WTC11 (cell line): ENCODE measurements around the gene YPEL4. TPM values are rescaled to one million over a fixed set of nuclear protein-coding genes. Genes with fewer than 3 reads are reported as not detected.
A peak's percentile ranks its signal among the peaks of the same experiment; 100 is the strongest.

Experiments used
- ATAC-seq: fragments of 200-7000 bp; cut with Tn5 transposase; 2 replicates; pipeline ENCODE4 v1.10.0; 2021; ENCODE audit warnings: mild to moderate bottlenecking, moderate library complexity
- CTCF ChIA-PET: fragments of 300-600 bp; sonication (Branson Sonifier 250); formaldehyde crosslinking; loops from one replicate; lab custom pipeline; 2021; ENCODE audit warnings: antibody characterized with exemption; lab: Charles Lee
- POLR2A ChIA-PET: fragments of 350-600 bp; sonication (Branson Sonifier 250); formaldehyde crosslinking; loops from one replicate; lab custom pipeline; 2021; ENCODE audit warnings: antibody characterized with exemption; lab: Charles Lee
- DNase-seq: peaks from one replicate; pipeline ENCODE4 v3.0.0; 2021; ENCODE audit warnings: low spot score
- H3K27ac Mint-ChIP-seq: 2 replicates; pipeline ENCODE4 v1.8.0; 2021; ENCODE audit warnings: mixed read lengths
- H3K27me3 Mint-ChIP-seq: 2 replicates; pipeline ENCODE4 v1.8.0; 2021; ENCODE audit warnings: low read depth, mild to moderate bottlenecking, moderate library complexity, mixed read lengths
- H3K36me3 Mint-ChIP-seq: 2 replicates; pipeline ENCODE4 v1.8.0; 2021; ENCODE audit warnings: mixed read lengths
- H3K4me1 Mint-ChIP-seq: 2 replicates; pipeline ENCODE4 v1.8.0; 2022; ENCODE audit warnings: mixed read lengths
- H3K4me3 Mint-ChIP-seq: 2 replicates; pipeline ENCODE4 v1.8.0; 2021; ENCODE audit warnings: mild to moderate bottlenecking, moderate library complexity, mixed read lengths
- H3K9me3 Mint-ChIP-seq: 2 replicates; pipeline ENCODE4 v1.8.0; 2021; ENCODE audit warnings: mixed read lengths
- AFF4 ChIP-seq: sonication (generic); formaldehyde crosslinking; IDR thresholded peaks from 2 replicates; pipeline ENCODE4 v1.8.1; 2023; ENCODE audit warnings: mild to moderate bottlenecking, missing genetic modification reagents, borderline replicate concordance
- ATF3 ChIP-seq: sonication (generic); formaldehyde crosslinking; conservative IDR thresholded peaks from 2 replicates; pipeline ENCODE4 v1.8.1; 2022; ENCODE audit warnings: mild to moderate bottlenecking, missing genetic modification reagents
- CBFB ChIP-seq: sonication (generic); formaldehyde crosslinking; IDR thresholded peaks from 2 replicates; pipeline ENCODE4 v1.8.1; 2022; ENCODE audit warnings: mild to moderate bottlenecking, low read depth, missing genetic modification reagents
- CDX4 ChIP-seq: fragments of 250-450 bp; sonication (Bioruptor Pico); IDR thresholded peaks from 2 replicates; pipeline ENCODE4 v1.9.0; 2021; ENCODE audit warnings: moderate library complexity, mild to moderate bottlenecking, inconsistent platforms, borderline replicate concordance
- ELF4 ChIP-seq: sonication (generic); formaldehyde crosslinking; IDR thresholded peaks from 2 replicates; pipeline ENCODE4 v1.8.1; 2022; ENCODE audit warnings: low read depth, mild to moderate bottlenecking, moderate library complexity, missing genetic modification reagents
- EMX1 ChIP-seq: fragments of 250-450 bp; sonication (Bioruptor Pico); IDR thresholded peaks from 2 replicates; pipeline ENCODE4 v1.8.0; 2021; ENCODE audit warnings: mild to moderate bottlenecking
- ESRRA ChIP-seq: sonication (generic); formaldehyde crosslinking; IDR thresholded peaks from 2 replicates; pipeline ENCODE4 v1.8.1; 2022; ENCODE audit warnings: mild to moderate bottlenecking, missing genetic modification reagents, borderline replicate concordance
- ETV6 ChIP-seq: sonication (generic); formaldehyde crosslinking; IDR thresholded peaks from 2 replicates; pipeline ENCODE4 v1.8.1; 2022; ENCODE audit warnings: mild to moderate bottlenecking, missing genetic modification reagents
- HMGA2 ChIP-seq: fragments of 250-450 bp; sonication (Bioruptor Pico); IDR thresholded peaks from 2 replicates; pipeline ENCODE4 v1.4.0; 2021; ENCODE audit warnings: mild to moderate bottlenecking, moderate library complexity
- IRF1 ChIP-seq: sonication (generic); formaldehyde crosslinking; IDR thresholded peaks from 2 replicates; pipeline ENCODE4 v1.8.0; 2023; ENCODE audit warnings: missing genetic modification reagents
- IRF2 ChIP-seq: sonication (generic); formaldehyde crosslinking; IDR thresholded peaks from 2 replicates; pipeline ENCODE4 v1.8.0; 2022; ENCODE audit warnings: low read depth, missing genetic modification reagents, borderline replicate concordance
- JAZF1 ChIP-seq: fragments of 250-450 bp; sonication (Bioruptor Pico); IDR thresholded peaks from 2 replicates; pipeline ENCODE4 v1.9.0; 2021; ENCODE audit warnings: moderate library complexity, mild to moderate bottlenecking, inconsistent platforms
- KAT7 ChIP-seq: sonication (generic); formaldehyde crosslinking; IDR thresholded peaks from 2 replicates; pipeline ENCODE4 v1.8.1; 2023; ENCODE audit warnings: missing genetic modification reagents, mild to moderate bottlenecking, borderline replicate concordance
- MLX ChIP-seq: sonication (generic); formaldehyde crosslinking; IDR thresholded peaks from 2 replicates; pipeline ENCODE4 v1.8.1; 2023; ENCODE audit warnings: mild to moderate bottlenecking, missing genetic modification reagents, moderate library complexity
- MYBL2 ChIP-seq: sonication (generic); formaldehyde crosslinking; IDR thresholded peaks from 2 replicates; pipeline ENCODE4 v1.8.1; 2023; ENCODE audit warnings: mild to moderate bottlenecking, moderate library complexity, missing genetic modification reagents
- OVOL2 ChIP-seq: fragments of 250-450 bp; sonication (Bioruptor Pico); IDR thresholded peaks from 2 replicates; pipeline ENCODE4 v1.9.0; 2021; ENCODE audit warnings: mild to moderate bottlenecking, borderline replicate concordance
- PRRX2 ChIP-seq: fragments of 250-450 bp; sonication (Bioruptor Pico); IDR thresholded peaks from 2 replicates; pipeline ENCODE4 v1.8.0; 2021; ENCODE audit warnings: mild to moderate bottlenecking
- STAT6 ChIP-seq: sonication (generic); formaldehyde crosslinking; conservative IDR thresholded peaks from 2 replicates; pipeline ENCODE4 v1.8.1; 2023; ENCODE audit warnings: mild to moderate bottlenecking, low read depth, missing genetic modification reagents, moderate library complexity
- TEAD1 ChIP-seq: sonication (generic); formaldehyde crosslinking; IDR thresholded peaks from 2 replicates; pipeline ENCODE4 v1.8.0; 2022; ENCODE audit warnings: mild to moderate bottlenecking, missing genetic modification reagents
- ZBTB21 ChIP-seq: sonication (generic); formaldehyde crosslinking; IDR thresholded peaks from 2 replicates; pipeline ENCODE4 v1.8.1; 2023; ENCODE audit warnings: mild to moderate bottlenecking, missing genetic modification reagents, borderline replicate concordance
- ZMAT4 ChIP-seq: fragments of 250-450 bp; sonication (Bioruptor Pico); IDR thresholded peaks from 2 replicates; pipeline ENCODE4 v1.9.0; 2021; ENCODE audit warnings: mild to moderate bottlenecking
- ZNF232 ChIP-seq: sonication (generic); formaldehyde crosslinking; IDR thresholded peaks from 2 replicates; pipeline ENCODE4 v1.8.0; 2022; ENCODE audit warnings: mild to moderate bottlenecking, missing genetic modification reagents
- ZNF671 ChIP-seq: fragments of 250-450 bp; sonication (Bioruptor Pico); IDR thresholded peaks from 2 replicates; pipeline ENCODE4 v1.8.0; 2021; ENCODE audit warnings: mild to moderate bottlenecking
- total RNA-seq: library from RNA; stranded (reverse); gene quantifications from 3 replicates; pipeline ENCODE4 v1.2.3, GENCODE V29; 2021

Gene YPEL4
- total RNA-seq, 1 experiment from 2014 or later, result 0.15 TPM

- TF ChIP-seq STAT6 (CRISPR knock-in tag), result no peak
Observed at GRCh38 chr11:57614234-57614772, 35.4 kb downstream of the YPEL4 start (continued).

GRCh38 chr11:57610170-57610569, 39.5 kb downstream of the YPEL4 start:
- ATAC-seq, result no peak
- Mint-ChIP-seq H3K9me3 (no peaks in the 10 kb centered on the region), H3K27me3 (no peaks in the 10 kb centered on the region), H3K4me3 (no peak overlapping the region), H3K4me1 (peaks cover 13% of the 10 kb centered on the region), H3K36me3 (peaks cover 44% of the 10 kb centered on the region), H3K27ac (peak overlapping the region; percentile 89; the same call in 1 of the 2 replicates)
- ChIA-PET CTCF (interaction anchor here (1.1 kb wide), 1 partner anchor 35 kb away, joined by 3 read pairs; no protein-coding TSS in a partner anchor), POLR2A (interaction anchor here (0.8 to 1.8 kb wide), 2 partner anchors 27 to 29 kb away, joined by 3 to 6 read pairs; no protein-coding TSS in a partner anchor)
- no peak for DNase-seq
- no peak for TF ChIP-seq MLX
- no peak for TF ChIP-seq ESRRA (CRISPR knock-in tag)
- TF ChIP-seq ATF3 (CRISPR knock-in tag), result no peak
- TF ChIP-seq ELF4 (CRISPR knock-in tag), result no peak
- no peak for TF ChIP-seq JAZF1 (CRISPR knock-in tag)
- no peak for TF ChIP-seq HMGA2 (CRISPR knock-in tag)
- no peak for TF ChIP-seq OVOL2 (CRISPR knock-in tag)
- no peak for TF ChIP-seq ZMAT4 (CRISPR knock-in tag)
- TF ChIP-seq IRF1 (CRISPR knock-in tag), result no peak
- TF ChIP-seq CBFB (CRISPR knock-in tag), result no peak

GRCh38 chr11:57605028-57605420, 44.7 kb downstream of the YPEL4 start:
- Mint-ChIP-seq H3K36me3 (peaks cover 24% of the 10 kb centered on the region; the same call in 1 of the 2 replicates), H3K27me3 (no peaks in the 10 kb centered on the region), H3K27ac (no peak overlapping the region), H3K9me3 (no peaks in the 10 kb centered on the region), H3K4me3 (no peak overlapping the region), H3K4me1 (peaks cover 5% of the 10 kb centered on the region)
- ChIA-PET CTCF (interaction anchor here (0.9 to 2.5 kb wide), 4 partner anchors 35 to 78 kb away, joined by 3 to 19 read pairs (median 18); partner anchors contain the start of gene UBE2L6), POLR2A (interaction anchor here (0.7 to 1.8 kb wide), 5 partner anchors 31 to 43 kb away, joined by 3 to 6 read pairs (median 4); no protein-coding TSS in a partner anchor)
- ATAC-seq (no peak), DNase-seq (no peak)
- TF ChIP-seq TEAD1 (CRISPR knock-in tag), result no peak
- no peak for TF ChIP-seq ZBTB21 (CRISPR knock-in tag)
- TF ChIP-seq PRRX2 (CRISPR knock-in tag), result no peak
- no peak for TF ChIP-seq ZNF671 (CRISPR knock-in tag)
- TF ChIP-seq EMX1, result no peak
- no peak for TF ChIP-seq ZNF232 (CRISPR knock-in tag)
- TF ChIP-seq JAZF1 (CRISPR knock-in tag), result no peak
- TF ChIP-seq MYBL2 (CRISPR knock-in tag), result no peak
- TF ChIP-seq ETV6, result no peak
- no peak for TF ChIP-seq AFF4 (CRISPR knock-in tag)
- no peak for TF ChIP-seq IRF1 (CRISPR knock-in tag)
- no peak for TF ChIP-seq CDX4
- no peak for TF ChIP-seq KAT7
- no peak for TF ChIP-seq IRF2 (CRISPR knock-in tag)
